Measurements from ENCODE around the gene USP6NL. TPM values are rescaled to one million over a fixed set of nuclear protein-coding genes. Genes with fewer than 3 reads are reported as not detected.
A peak's percentile ranks its signal among the peaks of the same experiment; 100 is the strongest.

Gene USP6NL
- total and polyA plus RNA-seq, 2 of the 8 experiments (the other 6 are each of a cell fraction or from before 2014, with no cell fraction given), result 10.9 to 28.8 TPM

GRCh38 chr10:11611248-11612020 is at the start of gene USP6NL (continued):
- TF ChIP-seq CHD7 (IDR thresholded peaks at IDR 0.05; ENCODE audit: insufficient replicate concordance, low read length), result no peak
- no peak for TF ChIP-seq SP4 (IDR thresholded peaks at IDR 0.05; ENCODE audit: low read length)
- peak; percentile 91 for TF ChIP-seq TAF1 (IDR thresholded peaks at IDR 0.05; ENCODE audit: low read depth, low read length)
- no peak for TF ChIP-seq CHD1 (IDR thresholded peaks at IDR 0.05; ENCODE audit: low read depth, low read length)
- TF ChIP-seq ATF3 (IDR thresholded peaks at IDR 0.05; ENCODE audit: insufficient read depth, low read depth, low read length), result no peak
- TF ChIP-seq NANOG (IDR thresholded peaks at IDR 0.05; ENCODE audit: insufficient read depth, low read depth, low read length, poor library complexity, severe bottlenecking), result no peak
- no peak for TF ChIP-seq SIRT6 (IDR thresholded peaks at IDR 0.05; ENCODE audit: low read length)
- peak; percentile 83 for TF ChIP-seq PHF8 (conservative IDR thresholded peaks at IDR 0.05; ENCODE audit: low read depth, low read length)
- no peak for TF ChIP-seq TAF7 (optimal IDR thresholded peaks at IDR 0.05; ENCODE audit: borderline replicate concordance, low read depth, low read length)
- peak; percentile 76 to 79 for TF ChIP-seq POLR2A (IDR thresholded peaks at IDR 0.05; ENCODE audit: control extremely low read depth in 1 of 2, low read depth in 2 of 2, low read length in 2 of 2)
